ENCODE data around the gene TWIST2. TPM values are rescaled to one million over a fixed set of nuclear protein-coding genes. Genes with fewer than 3 reads are reported as not detected.

Gene TWIST2
- polyA plus RNA-seq, 1 of the 3 experiments (the other 2 are of a cell fraction), result 19.5 TPM

DNA sequence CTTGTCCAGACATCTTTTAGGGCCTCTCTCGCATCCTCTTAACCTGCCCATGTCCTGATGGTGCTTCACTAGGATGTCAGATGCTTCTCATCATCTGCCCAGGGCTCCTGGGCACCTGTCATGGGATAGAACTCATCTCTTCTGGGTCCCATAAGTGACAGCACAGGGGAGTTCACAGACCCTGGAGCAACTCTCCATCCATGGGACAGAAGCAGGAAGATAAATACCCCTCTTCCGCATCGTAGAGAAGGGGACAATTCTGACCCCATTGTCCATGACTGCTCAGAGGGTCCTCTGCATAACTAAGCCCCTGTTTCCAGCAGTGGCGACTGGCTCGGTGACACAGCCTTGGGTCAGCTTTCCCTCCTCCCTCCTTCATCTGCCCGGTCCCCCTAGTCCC is 82.3 kb downstream of the TWIST2 start:
- no peak overlapping the region for H3K4me3 ChIP-seq (ENCODE audit: low read depth in 2 of 2, low read length in 1 of 2)
- no peaks in the 10 kb centered on the region for H3K9me3 ChIP-seq
- ChIA-PET CTCF (interaction anchor here (1.1 kb wide), 1 partner anchor 11 kb away, joined by 4 read pairs; no protein-coding TSS in a partner anchor), POLR2A (no interaction called here)
- no peak overlapping the region for H3K9ac ChIP-seq
- whole genome bisulfite sequencing (ENCODE audit: low lambda C conversion rate), result 75% methylated on average over 6 of the region's 6 CpGs
- no peak overlapping the region for H3K4me2 ChIP-seq
- H3K79me2 ChIP-seq (ENCODE audit: insufficient read depth), result no peaks in the 10 kb centered on the region
- no peak for TF ChIP-seq SMC3 (IDR thresholded peaks at IDR 0.05; ENCODE audit: low read depth, low read length)
- no peak for TF ChIP-seq TCF12 (IDR thresholded peaks at IDR 0.05)
- TF ChIP-seq, protein P1, sequence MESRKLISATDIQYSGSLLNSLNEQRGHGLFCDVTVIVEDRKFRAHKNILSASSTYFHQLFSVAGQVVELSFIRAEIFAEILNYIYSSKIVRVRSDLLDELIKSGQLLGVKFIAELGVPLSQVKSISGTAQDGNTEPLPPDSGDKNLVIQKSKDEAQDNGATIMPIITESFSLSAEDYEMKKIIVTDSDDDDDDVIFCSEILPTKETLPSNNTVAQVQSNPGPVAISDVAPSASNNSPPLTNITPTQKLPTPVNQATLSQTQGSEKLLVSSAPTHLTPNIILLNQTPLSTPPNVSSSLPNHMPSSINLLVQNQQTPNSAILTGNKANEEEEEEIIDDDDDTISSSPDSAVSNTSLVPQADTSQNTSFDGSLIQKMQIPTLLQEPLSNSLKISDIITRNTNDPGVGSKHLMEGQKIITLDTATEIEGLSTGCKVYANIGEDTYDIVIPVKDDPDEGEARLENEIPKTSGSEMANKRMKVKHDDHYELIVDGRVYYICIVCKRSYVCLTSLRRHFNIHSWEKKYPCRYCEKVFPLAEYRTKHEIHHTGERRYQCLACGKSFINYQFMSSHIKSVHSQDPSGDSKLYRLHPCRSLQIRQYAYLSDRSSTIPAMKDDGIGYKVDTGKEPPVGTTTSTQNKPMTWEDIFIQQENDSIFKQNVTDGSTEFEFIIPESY (IDR thresholded peaks at IDR 0.05; ENCODE audit: borderline replicate concordance, low read depth), result no peak
- no peak for TF ChIP-seq REST (IDR thresholded peaks at IDR 0.05; ENCODE audit: low read depth, low read length)
- TF ChIP-seq, protein P2, sequence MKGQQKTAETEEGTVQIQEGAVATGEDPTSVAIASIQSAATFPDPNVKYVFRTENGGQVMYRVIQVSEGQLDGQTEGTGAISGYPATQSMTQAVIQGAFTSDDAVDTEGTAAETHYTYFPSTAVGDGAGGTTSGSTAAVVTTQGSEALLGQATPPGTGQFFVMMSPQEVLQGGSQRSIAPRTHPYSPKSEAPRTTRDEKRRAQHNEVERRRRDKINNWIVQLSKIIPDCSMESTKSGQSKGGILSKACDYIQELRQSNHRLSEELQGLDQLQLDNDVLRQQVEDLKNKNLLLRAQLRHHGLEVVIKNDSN (IDR thresholded peaks at IDR 0.05; ENCODE audit: borderline replicate concordance, low read depth), result no peak
- no peak for TF ChIP-seq RAD21 (IDR thresholded peaks at IDR 0.05; ENCODE audit: low read length)
- no peak overlapping the region for H2AFZ ChIP-seq (ENCODE audit: low read depth)
- H3K9me2 ChIP-seq, result no peaks in the 10 kb centered on the region
- H3K27ac ChIP-seq (ENCODE audit: low read depth in 2 of 2, low read length in 1 of 2), result no peak overlapping the region
- H3K4me1 ChIP-seq (ENCODE audit: control insufficient read depth in 1 of 2, insufficient read depth in 2 of 2, low read depth in 1 of 2, low read length in 1 of 2), result no peaks in the 10 kb centered on the region; a peak in 1 of 4 replicates
- H3K36me3 ChIP-seq (replicated peaks in 1 of 2; ENCODE audit: control insufficient read depth in 1 of 2, insufficient read depth in 2 of 2, low read length in 1 of 2), result no peaks in the 10 kb centered on the region
- no peaks in the 10 kb centered on the region for H3F3A ChIP-seq (replicated peaks; ENCODE audit: insufficient read depth)
- DNase-seq, result no peak
- H4K20me1 ChIP-seq (ENCODE audit: insufficient read depth), result no peaks in the 10 kb centered on the region
- H3K27me3 ChIP-seq (ENCODE audit: insufficient read depth), result no peaks in the 10 kb centered on the region

- no peaks in the 10 kb centered on the region for H4K20me1 ChIP-seq (ENCODE audit: insufficient read depth)
- WGBS (ENCODE audit: low lambda C conversion rate), result 59% methylated on average over 13 of the region's 15 CpGs
Observed at GRCh38 chr2:238936162-238937052, 88.5 kb downstream of the TWIST2 start.

More at GRCh38 chr2:238936162-238937052, 88.5 kb downstream of the TWIST2 start:
- DNase-seq, result no peak
- Histone ChIP-seq H3K27ac (ENCODE audit: low read depth in 2 of 2, low read length in 1 of 2) (no peak overlapping the region), H3F3A (replicated peaks; ENCODE audit: insufficient read depth) (no peaks in the 10 kb centered on the region), H3K4me2 (no peak overlapping the region), H3K9ac (no peak overlapping the region), H3K9me3 (no peaks in the 10 kb centered on the region), H3K36me3 (replicated peaks in 1 of 2; ENCODE audit: control insufficient read depth in 1 of 2, insufficient read depth in 2 of 2, low read length in 1 of 2) (no peaks in the 10 kb centered on the region), H3K27me3 (ENCODE audit: insufficient read depth) (no peaks in the 10 kb centered on the region), H3K4me3 (ENCODE audit: low read depth in 2 of 2, low read length in 1 of 2) (no peak overlapping the region), H3K79me2 (ENCODE audit: insufficient read depth) (no peaks in the 10 kb centered on the region), H3K4me1 (ENCODE audit: control insufficient read depth in 1 of 2, insufficient read depth in 2 of 2, low read depth in 1 of 2, low read length in 1 of 2) (no peaks in the 10 kb centered on the region; a peak in 1 of 4 replicates), H2AFZ (ENCODE audit: low read depth) (no peak overlapping the region), H3K9me2 (no peaks in the 10 kb centered on the region)
- ChIA-PET CTCF (interaction anchor here (0.5 kb wide), 1 partner anchor 35 kb away, joined by 3 read pairs; no protein-coding TSS in a partner anchor), POLR2A (no interaction called here)
- no peak for TF ChIP-seq TAF1 (IDR thresholded peaks at IDR 0.05; ENCODE audit: borderline replicate concordance, low read depth, low read length)
